Astrocyte (in vitro differentiated cells and primary cell): ENCODE measurements around the gene IFITM5. TPM values are rescaled to one million over a fixed set of nuclear protein-coding genes. Genes with fewer than 3 reads are reported as not detected.

Experiments
- DNase-seq: peaks from one replicate; pipeline ENCODE4 v3.0.0-alpha.2; 2010; ENCODE audit warnings: low read depth
- FAIRE-seq: peaks from 2 replicates; lab custom pipeline; 2011; peaks lifted over from hg19 to GRCh38; lab: Jason Lieb, UNC
- H2AFZ ChIP-seq: 2 replicates; pipeline ENCODE4 v1.6.0; 2012; ENCODE audit warnings: low read depth, low read length, inconsistent platforms
- H3K27ac ChIP-seq: 2 replicates; pipeline ENCODE4 v1.5.1; 2011; ENCODE audit warnings: low read depth, low read length, inconsistent platforms
- H3K27me3 ChIP-seq: 2 replicates; pipeline ENCODE4 v1.6.0; 2011; ENCODE audit warnings: low read length, inconsistent platforms; ENCODE audit not compliant: insufficient read depth
- H3K36me3 ChIP-seq: 2 replicates; pipeline ENCODE4 v1.5.1; 2011; ENCODE audit warnings: low read length, inconsistent platforms; ENCODE audit not compliant: insufficient read depth
- H3K4me1 ChIP-seq: 2 replicates; pipeline ENCODE4 v1.5.1; 2011; ENCODE audit warnings: low read length, inconsistent platforms; ENCODE audit not compliant: insufficient read depth
- H3K4me2 ChIP-seq: 2 replicates; pipeline ENCODE4 v1.6.0; 2012; ENCODE audit warnings: low read length, inconsistent platforms
- H3K4me3 ChIP-seq: 2 replicates; pipeline ENCODE4 v1.5.1; 2011; ENCODE audit warnings: low read depth, mild to moderate bottlenecking, low read length, inconsistent platforms; ENCODE audit not compliant: insufficient read depth
- H3K79me2 ChIP-seq: 2 replicates; pipeline ENCODE4 v1.6.0; 2012; ENCODE audit warnings: mild to moderate bottlenecking, low read length, inconsistent platforms; ENCODE audit not compliant: insufficient read depth
- H3K9ac ChIP-seq: 2 replicates; pipeline ENCODE4 v1.6.0; 2012; ENCODE audit warnings: mild to moderate bottlenecking, low read length, inconsistent platforms
- H3K9me3 ChIP-seq: 2 replicates; pipeline ENCODE4 v1.5.1; 2012; ENCODE audit warnings: low read depth, mild to moderate bottlenecking, low read length, inconsistent platforms; ENCODE audit not compliant: insufficient read depth
- H4K20me1 ChIP-seq: 2 replicates; pipeline ENCODE4 v1.6.0; 2012; ENCODE audit warnings: low read length, inconsistent platforms; ENCODE audit not compliant: insufficient read depth
- H3K27ac Mint-ChIP-seq: one replicate; pipeline ENCODE4 v1.8.0; 2021; ENCODE audit warnings: mild to moderate bottlenecking, mixed read lengths; ENCODE audit not compliant: unreplicated experiment
- H3K27me3 Mint-ChIP-seq: one replicate; pipeline ENCODE4 v1.8.0; 2021; ENCODE audit warnings: low read depth, mixed read lengths; ENCODE audit not compliant: unreplicated experiment
- H3K36me3 Mint-ChIP-seq: one replicate; pipeline ENCODE4 v1.8.0; 2021; ENCODE audit warnings: low read depth, mixed read lengths; ENCODE audit not compliant: unreplicated experiment
- H3K4me1 Mint-ChIP-seq: one replicate; pipeline ENCODE4 v1.8.0; 2021; ENCODE audit warnings: low read depth, mixed read lengths; ENCODE audit not compliant: unreplicated experiment
- H3K4me3 Mint-ChIP-seq: one replicate; pipeline ENCODE4 v1.8.0; 2021; ENCODE audit warnings: mild to moderate bottlenecking, moderate library complexity, mixed read lengths; ENCODE audit not compliant: unreplicated experiment
- H3K9me3 Mint-ChIP-seq: one replicate; pipeline ENCODE4 v1.8.0; 2021; ENCODE audit warnings: mild to moderate bottlenecking, mixed read lengths; ENCODE audit not compliant: unreplicated experiment
- EZH2 ChIP-seq: IDR thresholded peaks from 2 replicates; pipeline ENCODE4 v1.6.1; 2012; ENCODE audit warnings: mild to moderate bottlenecking, low read length, inconsistent platforms; ENCODE audit not compliant: insufficient read depth
- total RNA-seq: library from RNA; stranded (reverse); gene quantifications from 2 replicates; pipeline ENCODE4 v1.2.1, GENCODE V29; 2021
- TF ChIP-seq, protein P1 (sequence below): IDR thresholded peaks from 2 replicates; pipeline ENCODE4 v1.5.1; 2011; ENCODE audit warnings: low read depth, mild to moderate bottlenecking, inconsistent platforms, low read length, moderate library complexity; ENCODE audit not compliant: insufficient read depth

IFITM5 gene
- total RNA-seq, 1 donor from 2014 or later = not detected

DNA sequence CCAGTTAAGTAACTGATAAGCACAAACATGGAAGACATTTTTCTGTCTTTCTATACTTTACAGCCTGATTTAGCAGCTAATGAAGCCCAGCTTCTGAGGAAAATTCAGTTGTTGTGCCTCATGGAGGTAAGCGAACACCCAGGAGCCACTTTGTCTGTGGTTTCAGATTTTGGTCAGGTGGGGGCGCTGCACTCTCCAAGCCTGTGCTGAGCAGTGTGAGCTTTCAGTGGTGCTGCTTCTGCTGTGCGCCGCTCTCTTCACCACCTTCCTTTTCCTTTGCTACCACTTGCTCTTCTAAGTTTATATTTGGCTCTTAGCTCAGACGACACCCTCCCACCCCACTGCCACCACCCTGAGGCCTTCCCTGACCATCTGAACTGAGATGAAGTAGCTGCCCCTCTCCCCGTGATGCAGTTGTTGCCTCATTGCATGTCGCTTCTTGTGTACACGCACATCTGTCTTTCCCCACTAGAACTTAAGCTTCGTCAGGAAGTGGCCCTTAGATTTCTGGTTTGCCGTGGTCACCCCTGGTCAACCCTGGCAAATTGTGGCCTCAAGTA lies 48.5 kb downstream of the IFITM5 start:
- Histone ChIP-seq H3K27ac (no peak overlapping the region), H3K9ac (no peak overlapping the region), H3K4me1 (no peaks in the 10 kb centered on the region), H3K36me3 (peaks cover 63% of the 10 kb centered on the region), H3K4me3 (no peak overlapping the region), H3K4me2 (no peak overlapping the region), H2AFZ (no peak overlapping the region), H4K20me1 (peaks cover 44% of the 10 kb centered on the region), H3K79me2 (no peaks in the 10 kb centered on the region), H3K27me3 (no peaks in the 10 kb centered on the region), H3K9me3 (no peaks in the 10 kb centered on the region)
- no peak for FAIRE-seq
- Mint-ChIP-seq H3K4me3 (peak overlapping the region; percentile 42), H3K9me3 (no peaks in the 10 kb centered on the region), H3K4me1 (no peaks in the 10 kb centered on the region), H3K27ac (peak overlapping the region; percentile 36), H3K27me3 (peaks cover 1% of the 10 kb centered on the region), H3K36me3 (peaks cover 18% of the 10 kb centered on the region)
- TF ChIP-seq EZH2 = no peak
- TF ChIP-seq, protein P1, sequence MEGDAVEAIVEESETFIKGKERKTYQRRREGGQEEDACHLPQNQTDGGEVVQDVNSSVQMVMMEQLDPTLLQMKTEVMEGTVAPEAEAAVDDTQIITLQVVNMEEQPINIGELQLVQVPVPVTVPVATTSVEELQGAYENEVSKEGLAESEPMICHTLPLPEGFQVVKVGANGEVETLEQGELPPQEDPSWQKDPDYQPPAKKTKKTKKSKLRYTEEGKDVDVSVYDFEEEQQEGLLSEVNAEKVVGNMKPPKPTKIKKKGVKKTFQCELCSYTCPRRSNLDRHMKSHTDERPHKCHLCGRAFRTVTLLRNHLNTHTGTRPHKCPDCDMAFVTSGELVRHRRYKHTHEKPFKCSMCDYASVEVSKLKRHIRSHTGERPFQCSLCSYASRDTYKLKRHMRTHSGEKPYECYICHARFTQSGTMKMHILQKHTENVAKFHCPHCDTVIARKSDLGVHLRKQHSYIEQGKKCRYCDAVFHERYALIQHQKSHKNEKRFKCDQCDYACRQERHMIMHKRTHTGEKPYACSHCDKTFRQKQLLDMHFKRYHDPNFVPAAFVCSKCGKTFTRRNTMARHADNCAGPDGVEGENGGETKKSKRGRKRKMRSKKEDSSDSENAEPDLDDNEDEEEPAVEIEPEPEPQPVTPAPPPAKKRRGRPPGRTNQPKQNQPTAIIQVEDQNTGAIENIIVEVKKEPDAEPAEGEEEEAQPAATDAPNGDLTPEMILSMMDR = peak; percentile 54
- DNase-seq = no peak

DNA sequence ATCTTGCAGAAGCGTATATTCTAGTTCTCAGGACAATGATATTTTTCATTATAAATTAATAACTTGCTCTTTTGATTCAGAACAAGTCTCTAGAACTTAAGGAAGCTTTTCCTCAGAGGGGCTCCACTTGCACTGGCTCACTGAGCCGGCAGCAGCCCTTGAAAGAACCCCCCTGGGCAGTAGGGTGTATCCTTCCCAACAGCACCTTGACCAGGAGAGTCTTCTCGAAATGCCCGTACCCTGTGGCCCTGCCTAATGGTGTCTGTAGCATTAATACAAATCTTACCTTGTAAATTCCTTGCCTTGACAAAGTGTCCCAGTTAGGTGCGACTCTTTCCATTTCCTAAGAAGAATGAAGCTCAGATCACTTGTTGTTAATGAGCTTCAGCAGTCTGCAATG lies 49.1 kb downstream of the IFITM5 start:
- Histone ChIP-seq H3K4me1 (no peaks in the 10 kb centered on the region), H3K27ac (no peak overlapping the region), H2AFZ (no peak overlapping the region), H3K79me2 (no peaks in the 10 kb centered on the region), H3K4me3 (no peak overlapping the region), H3K4me2 (no peak overlapping the region), H3K36me3 (peaks cover 67% of the 10 kb centered on the region), H4K20me1 (peaks cover 50% of the 10 kb centered on the region), H3K27me3 (no peaks in the 10 kb centered on the region), H3K9me3 (no peaks in the 10 kb centered on the region), H3K9ac (no peak overlapping the region)
- TF ChIP-seq, protein P1 = no peak
- TF ChIP-seq EZH2 = no peak
- Mint-ChIP-seq H3K27me3 (no peaks in the 10 kb centered on the region), H3K9me3 (no peaks in the 10 kb centered on the region), H3K4me1 (no peaks in the 10 kb centered on the region), H3K27ac (no peak overlapping the region), H3K4me3 (no peak overlapping the region), H3K36me3 (peaks cover 18% of the 10 kb centered on the region)
- FAIRE-seq = no peak
- no peak for DNase-seq

DNA sequence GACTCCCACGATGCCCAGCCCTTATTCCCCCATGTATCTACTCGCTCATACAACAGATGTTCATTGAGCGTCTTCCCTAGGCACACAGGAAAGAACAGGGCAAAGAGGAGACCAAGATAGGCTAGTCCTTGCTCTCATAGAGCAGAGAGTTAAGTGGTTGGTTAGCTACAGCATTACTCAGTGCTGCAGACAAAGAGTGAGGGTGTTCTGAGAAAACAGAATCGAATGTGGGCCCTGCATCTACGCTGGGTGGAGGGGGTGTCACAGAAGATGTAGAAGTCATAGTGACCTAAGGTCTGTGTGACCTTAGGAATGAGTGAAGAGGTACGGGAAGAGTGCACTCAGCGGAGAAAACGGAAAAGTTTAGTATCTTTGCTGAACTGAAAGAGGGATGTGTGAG lies 50.3 kb downstream of the IFITM5 start:
- Mint-ChIP-seq H3K36me3 (peaks cover 21% of the 10 kb centered on the region), H3K4me3 (no peak overlapping the region), H3K27me3 (no peaks in the 10 kb centered on the region), H3K4me1 (no peaks in the 10 kb centered on the region), H3K9me3 (no peaks in the 10 kb centered on the region), H3K27ac (no peak overlapping the region)
- peaks cover 57% of the 10 kb centered on the region for H4K20me1 ChIP-seq
- H3K9me3 ChIP-seq = no peaks in the 10 kb centered on the region
- FAIRE-seq (no peak), DNase-seq (no peak)
- no peaks in the 10 kb centered on the region for H3K4me1 ChIP-seq
- no peak overlapping the region for H3K4me2 ChIP-seq
- H2AFZ ChIP-seq = no peak overlapping the region
- H3K27me3 ChIP-seq = no peaks in the 10 kb centered on the region
- no peak for TF ChIP-seq EZH2
- TF ChIP-seq, protein P1 = no peak
- peaks cover 75% of the 10 kb centered on the region for H3K36me3 ChIP-seq
- no peak overlapping the region for H3K27ac ChIP-seq
- H3K9ac ChIP-seq = no peak overlapping the region
- H3K4me3 ChIP-seq = no peak overlapping the region
- H3K79me2 ChIP-seq = peaks cover 4% of the 10 kb centered on the region
